Heart right ventricle (tissue), 16 donors: ENCODE results near the gene PAPSS2. TPM values are rescaled to one million over a fixed set of nuclear protein-coding genes. Genes with fewer than 3 reads are reported as not detected.

Source experiments
- ATAC-seq, 8 donors: fragments of 200-7000 bp; cut with Tn5 transposase; one replicate each; pipeline ENCODE4 v1.9.1; 2020; ENCODE audit warnings: mild to moderate bottlenecking in 8 of 8, moderate library complexity in 8 of 8, moderate number of reproducible peaks in 1 of 8
- DNase-seq, 2 donors: peaks; one replicate each; pipeline ENCODE4 v3.0.0-alpha.2; 2020
- H3K27ac ChIP-seq, 10 donors: fragments of 200-600 bp; sonication (generic) in 2 of 10; one replicate each; pipeline versions ENCODE4 v1.5.0 to v1.8.0; 2020 to 2022; ENCODE audit warnings: mild to moderate bottlenecking in 3 of 10
- H3K27me3 ChIP-seq, 7 donors: fragments of 200-600 bp; one replicate each; pipeline ENCODE4 v1.8.0; 2021 to 2022; ENCODE audit warnings: mild to moderate bottlenecking in 2 of 7
- H3K36me3 ChIP-seq, 9 donors: fragments of 200-600 bp; sonication (generic) in 1 of 9; one replicate each; pipeline versions ENCODE4 v1.5.0 to v1.8.0; 2020 to 2022; ENCODE audit warnings: mild to moderate bottlenecking in 2 of 9
- H3K4me1 ChIP-seq, 9 donors: fragments of 200-600 bp; sonication (generic) in 1 of 9; one replicate each; pipeline versions ENCODE4 v1.5.0 to v1.8.0; 2020 to 2022; ENCODE audit warnings: mild to moderate bottlenecking in 4 of 9
- H3K4me3 ChIP-seq, 10 donors: fragments of 200-600 bp; sonication (generic) in 2 of 10; one replicate each; pipeline versions ENCODE4 v1.5.0 to v1.8.0; 2020 to 2022; ENCODE audit warnings: mild to moderate bottlenecking in 7 of 10, moderate library complexity in 2 of 10
- H3K9me3 ChIP-seq, 11 donors: fragments of 200-600 bp in 10 of 11; sonication (generic) in 2 of 11; one replicate each; pipeline versions ENCODE4 v1.5.0 to v1.8.0; 2013 to 2022; ENCODE audit warnings: mild to moderate bottlenecking in 2 of 11, control low read depth in 1 of 11, moderate library complexity in 1 of 11
- CTCF ChIP-seq, 9 donors: fragments of 200-600 bp; sonication (generic) in 2 of 9; IDR thresholded peaks; one replicate each; pipeline versions ENCODE4 v1.5.0 to v1.8.0; 2021 to 2022; ENCODE audit warnings: antibody characterized with exemption in 9 of 9, mild to moderate bottlenecking in 5 of 9, moderate library complexity in 1 of 9
- WGBS, 2 donors: extraction: QIAGEN DNeasy Blood & Tissue Kit; methylation state at CpG; one replicate each; pipeline ENCODE4 v1.1.7; 2013; ENCODE audit warnings: inconsistent platforms in 1 of 2; 5-methylcytosine and 5-hydroxymethylcytosine counted together
- intact Hi-C, 10 donors: fragments of 100-400 bp; cut with DNase I; formaldehyde crosslinking; loops; one replicate each; pipeline versions ENCODE4 v1.11.1 to v1.14.2; 2022
- polyA plus RNA-seq, 2 donors: library from polyadenylated mRNA; stranded (reverse); fragments of 200-250 nt; gene quantifications; one replicate each; pipeline ENCODE4 v1.2.3, GENCODE V29; 2013
- total RNA-seq, 10 donors: library from RNA; stranded (reverse); fragmentation: NEBNext Ultra II Directional in 3 of 10; extraction: Animal tissue kit (Norgen Biotek cat#: 25700) in 3 of 10; gene quantifications; one replicate each; pipeline versions ENCODE4 v1.2.1 to v1.2.4, GENCODE V29; 2021 to 2023
- donor health status: Arrhythmogenic right ventricular cardiomyopathy.
- donor health status: ischemic (EF 13 %, LVEDD 7.1; RV severe dilation, severe dysfunction).
- donor health status: healthy with polysubstance abuse.
- donor health status: DM: no; HTN: yes; CAD: no.
- donor health status: DM: no; HTN: no; CAD: no.
- donor health status: ischemic (EF 25% LVEDD 6.9; RV normal size, moderate dysfunction).
- donor health status: ischemic (EF 25% LVEDD 5.7; RV mildly dilated, moderate dysfunction).
- donor health status: healthy.
- donor health status: DM: yes; HTN: yes; CAD: no.
- donor health status: Ischemic cardiomyopathy.
- donor health status: ischemic (EF 35%, LVEDD 5.7; RV mildly dilated, moderate dysfunction).
- donor health status: nonischemic (EF 11% LVEDD 7.7; RV severe dilation, severe dysfunction).
- donor health status: DM: yes; HTN: yes; CAD: no.
- donor health status: PGD.
- donor health status: ischemic (EF 29% LVEDD 5.4; RV normal size, mild dysfunction).
- donor health status: nonischemic (EF 23%, LVEDD 6.1; RV moderate dilation, normal function).

The PAPSS2 gene
- total and polyA plus RNA-seq, 12 donors = 3.3 to 10.9 (median 6.2) TPM

- DNase-seq (no peak), ATAC-seq (no peak)
- intact Hi-C loops = no loop called here
- no peak for TF ChIP-seq CTCF (IDR thresholded peaks at IDR 0.05)
- no peaks in the 10 kb centered on the region for H3K36me3 ChIP-seq
- no peaks in the 10 kb centered on the region for H3K27me3 ChIP-seq
- no peak overlapping the region for H3K27ac ChIP-seq
- H3K9me3 ChIP-seq = no peaks in the 10 kb centered on the region
- 93 to 94% methylated on average over 7 of the region's 7 CpGs for WGBS, 2 donors
- no peak overlapping the region for H3K4me3 ChIP-seq
- H3K4me1 ChIP-seq = no peaks in the 10 kb centered on the region
Observed at GRCh38 chr10:87630171-87630570, 29.5 kb upstream of the PAPSS2 start.

GRCh38 chr10:87632454-87632853 is 27.2 kb upstream of the PAPSS2 start:
- DNase-seq = no peak
- TF ChIP-seq CTCF (IDR thresholded peaks at IDR 0.05) = no peak
- Histone ChIP-seq H3K4me1 (peaks cover 0 to 10% (median 0%) of the 10 kb centered on the region in 9 donors), H3K36me3 (no peaks in the 10 kb centered on the region), H3K27ac (no peak overlapping the region), H3K9me3 (no peaks in the 10 kb centered on the region), H3K4me3 (no peak overlapping the region), H3K27me3 (no peaks in the 10 kb centered on the region)
- 88 to 90% methylated on average over 4 of the region's 4 CpGs for WGBS, 2 donors
- intact Hi-C loops = no loop called here
- no peak for ATAC-seq

- no peaks in the 10 kb centered on the region for H3K9me3 ChIP-seq
- 95 to 100% methylated on average over 2 of the region's 2 CpGs for WGBS, 2 donors
- no peaks in the 10 kb centered on the region for H3K36me3 ChIP-seq
- H3K27ac ChIP-seq = no peak overlapping the region
- no peak overlapping the region for H3K4me3 ChIP-seq
- no peak for DNase-seq
- intact Hi-C loops = no loop called here
- no peaks in the 10 kb centered on the region for H3K27me3 ChIP-seq
- H3K4me1 ChIP-seq = peaks cover 0 to 10% (median 0%) of the 10 kb centered on the region in 9 donors
- ATAC-seq = no peak
- TF ChIP-seq CTCF (IDR thresholded peaks at IDR 0.05) = no peak
Observed at GRCh38 chr10:87634311-87634710, 25.4 kb upstream of the PAPSS2 start.

GRCh38 chr10:87635498-87636312 is 24.0 kb upstream of the PAPSS2 start:
- Histone ChIP-seq H3K9me3 (no peaks in the 10 kb centered on the region), H3K4me1 (peaks cover 0 to 10% (median 0%) of the 10 kb centered on the region in 9 donors), H3K4me3 (no peak overlapping the region), H3K36me3 (no peaks in the 10 kb centered on the region), H3K27ac (no peak overlapping the region), H3K27me3 (no peaks in the 10 kb centered on the region)
- no peak for TF ChIP-seq CTCF (IDR thresholded peaks at IDR 0.05)
- WGBS, 2 donors = 53 to 54% methylated on average over 5 of the region's 5 CpGs
- no peak for ATAC-seq
- intact Hi-C loops = no loop called here
- no peak for DNase-seq
